CMK (cell line): ENCODE data around the gene ACCSL.

Source experiments
- DNase-seq: peaks from one replicate; pipeline ENCODE4 v3.0.0-alpha.2; 2010; ENCODE audit warnings: low read depth

The ACCSL gene

DNA sequence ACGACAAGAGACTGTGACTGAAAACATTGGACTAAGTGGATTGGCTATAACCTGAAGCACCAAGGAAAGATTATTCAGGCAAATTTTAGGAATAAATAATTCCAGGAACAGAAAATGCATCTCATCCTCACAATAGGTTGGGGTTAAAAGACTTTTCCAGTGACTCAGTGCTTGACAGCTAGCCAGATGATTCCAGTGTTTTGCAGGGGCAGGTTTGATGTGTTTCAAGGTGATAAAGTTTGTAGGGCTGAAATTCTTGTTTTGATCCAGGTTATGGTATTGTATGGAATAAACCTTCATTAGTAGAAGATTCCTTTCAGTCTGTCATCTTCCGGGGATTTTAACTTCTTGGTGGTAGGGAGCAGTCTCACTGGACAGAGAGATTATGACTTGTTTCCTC lies 50.0 kb downstream of the ACCSL start:
- no peak for DNase-seq

DNA sequence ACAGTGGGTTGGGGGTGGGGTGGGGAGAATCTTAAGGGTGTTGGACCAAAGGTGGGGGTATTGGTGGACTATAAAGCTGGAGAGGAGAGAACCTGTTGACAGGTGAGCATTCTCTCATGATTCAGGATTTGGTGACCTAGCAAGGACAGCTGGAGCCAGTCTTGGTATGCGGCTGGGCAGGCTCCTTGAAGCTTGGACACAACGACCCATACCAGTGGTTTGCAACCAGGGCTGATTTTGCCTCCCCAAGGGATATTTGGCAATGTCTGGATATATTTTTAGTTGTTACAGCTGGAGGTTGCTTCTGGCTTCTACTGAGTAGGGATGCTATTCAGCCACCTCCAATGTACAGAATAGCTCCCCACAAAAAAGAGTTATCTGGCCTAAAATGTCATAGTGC lies 53.3 kb downstream of the ACCSL start:
- DNase-seq: no peak

DNA sequence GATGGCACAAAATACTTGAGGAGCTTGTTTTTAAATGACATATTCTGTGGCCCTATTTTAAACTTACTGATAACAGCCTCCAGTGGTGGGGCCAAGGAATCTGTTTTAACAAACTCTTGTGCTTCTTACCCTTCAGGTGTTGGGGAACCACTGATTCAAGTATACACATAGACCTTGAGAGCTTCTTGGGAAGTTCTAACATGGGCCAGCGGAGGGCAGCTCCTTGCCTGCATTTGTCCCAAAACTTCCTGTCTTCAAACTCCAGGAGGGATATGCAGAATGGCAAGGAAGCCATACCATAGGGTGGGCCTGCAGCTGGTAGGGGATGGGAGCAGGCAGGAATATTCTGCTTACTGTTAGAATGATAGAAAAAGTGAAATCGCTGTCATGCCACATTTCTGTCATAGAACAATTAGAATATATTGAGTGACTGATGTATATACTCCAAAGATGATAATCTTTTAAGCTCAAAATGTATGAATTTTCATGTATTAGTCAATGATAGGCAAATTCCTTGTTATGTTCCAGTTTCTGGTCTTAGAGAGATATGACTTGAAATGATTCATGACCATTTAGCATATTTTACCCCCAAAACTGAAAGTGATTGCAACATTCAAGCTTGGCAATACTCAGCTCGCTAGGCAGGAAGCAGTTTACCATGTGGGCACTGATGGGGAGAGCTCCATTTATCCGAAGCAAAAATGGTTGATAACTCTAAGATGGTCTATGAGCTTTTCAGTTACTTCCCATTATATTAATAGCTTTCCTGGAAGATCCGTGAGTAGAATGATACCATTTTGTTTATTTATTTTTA lies 56.9 kb downstream of the ACCSL start:
- DNase-seq: no peak

DNA sequence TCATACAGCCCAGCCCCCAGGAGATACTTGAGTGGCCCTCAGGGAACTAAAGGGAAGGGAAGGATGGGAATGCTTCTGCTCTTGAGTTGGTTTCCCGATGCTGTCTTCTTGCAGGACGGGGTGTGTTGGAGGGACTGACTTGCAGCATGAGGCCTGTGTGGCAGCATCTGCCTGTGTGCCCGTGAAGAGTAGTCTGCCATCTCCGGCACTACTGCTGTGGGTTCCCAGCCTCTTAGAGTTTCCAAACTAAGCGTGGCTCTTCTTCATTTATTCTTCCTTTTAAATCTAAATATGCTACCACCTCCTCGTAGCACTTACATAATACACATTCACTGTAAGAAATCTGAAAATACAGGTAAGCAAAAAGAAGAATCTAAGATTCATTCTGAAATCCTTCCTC lies 60.5 kb downstream of the ACCSL start:
- DNase-seq: no peak
